ENCODE data around the gene PLA2G4A.

Gene PLA2G4A

DNA sequence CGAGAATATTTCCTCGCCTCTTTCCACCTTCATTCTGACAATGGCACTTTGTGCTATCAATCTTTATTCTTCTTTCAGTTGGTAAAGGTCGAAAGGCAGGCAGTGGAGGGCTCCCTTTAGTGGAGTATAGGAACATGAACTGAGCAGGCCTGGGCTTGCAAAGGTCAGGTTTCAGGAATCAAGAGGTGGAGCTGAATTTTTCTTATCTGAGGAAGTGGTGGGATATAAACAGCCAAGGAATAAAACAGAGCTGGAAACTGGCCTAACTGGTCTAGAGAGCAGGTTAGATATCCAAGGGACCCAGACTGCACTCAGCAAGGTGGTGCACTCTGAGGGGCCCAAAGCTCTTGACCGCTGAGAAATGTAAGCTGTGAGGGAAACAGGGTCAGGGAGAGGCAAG, 99.1 kb downstream of the PLA2G4A start:
- DNase-seq = no peak

DNA sequence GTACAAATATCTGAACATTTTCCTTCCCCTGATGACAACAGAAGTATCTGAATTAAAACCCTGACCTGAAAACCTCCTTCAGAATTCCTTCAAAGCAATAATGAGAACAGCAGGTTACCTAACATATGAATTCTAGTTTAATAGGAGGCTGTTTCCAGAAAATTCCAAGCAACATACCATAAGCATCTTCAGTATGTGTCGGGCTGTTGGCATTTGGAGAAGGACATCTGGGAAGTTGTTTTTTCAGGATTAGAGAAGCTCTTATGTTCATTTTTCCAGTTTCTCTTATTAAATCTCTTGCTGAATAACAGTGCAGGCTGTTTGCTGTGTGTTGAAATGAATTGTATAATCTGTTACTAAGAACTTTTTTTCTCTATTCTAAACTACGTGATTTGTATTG, 101.5 kb downstream of the PLA2G4A start:
- DNase-seq = no peak

GRCh38 chr1:186937016-186937670, 108.4 kb downstream of the PLA2G4A start:
- DNase-seq = no peak

DNA sequence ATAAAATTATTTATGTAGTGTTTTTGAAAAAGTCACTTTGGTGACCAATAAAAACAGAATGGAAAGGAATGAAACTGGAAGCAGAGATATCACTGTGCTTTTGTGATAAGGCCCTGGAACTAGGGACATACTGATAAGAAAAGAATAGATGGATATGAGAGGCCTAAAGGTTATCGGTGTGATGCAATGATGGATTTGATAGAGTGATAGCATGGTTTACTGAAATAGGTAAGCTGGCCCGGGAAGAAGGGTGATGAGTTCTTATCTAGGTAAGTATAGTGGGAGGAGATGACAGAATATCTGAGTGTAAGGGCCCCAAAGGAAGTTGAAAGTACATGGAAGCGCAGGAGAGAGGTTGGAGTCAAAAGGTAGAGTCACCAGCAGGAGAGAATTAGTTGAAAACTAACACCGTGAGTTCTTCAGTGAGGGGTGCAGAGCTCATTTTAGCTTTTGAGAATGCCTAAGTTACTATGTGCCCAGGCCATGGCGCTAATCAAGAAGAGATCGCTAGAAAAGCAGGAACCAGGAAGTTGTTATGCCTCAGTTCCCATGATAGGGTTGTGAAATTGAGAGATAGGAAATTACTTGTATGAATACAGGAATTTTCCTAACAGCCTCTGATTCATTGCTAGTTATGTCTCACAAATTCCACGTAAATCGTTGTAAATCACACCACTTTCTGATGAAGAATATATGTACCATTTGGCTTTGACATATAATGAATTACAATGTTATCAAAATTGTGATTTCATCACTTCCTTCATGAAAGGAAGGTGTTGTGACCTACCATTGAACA, 115.3 kb downstream of the PLA2G4A start:
- no peak for DNase-seq

DNA sequence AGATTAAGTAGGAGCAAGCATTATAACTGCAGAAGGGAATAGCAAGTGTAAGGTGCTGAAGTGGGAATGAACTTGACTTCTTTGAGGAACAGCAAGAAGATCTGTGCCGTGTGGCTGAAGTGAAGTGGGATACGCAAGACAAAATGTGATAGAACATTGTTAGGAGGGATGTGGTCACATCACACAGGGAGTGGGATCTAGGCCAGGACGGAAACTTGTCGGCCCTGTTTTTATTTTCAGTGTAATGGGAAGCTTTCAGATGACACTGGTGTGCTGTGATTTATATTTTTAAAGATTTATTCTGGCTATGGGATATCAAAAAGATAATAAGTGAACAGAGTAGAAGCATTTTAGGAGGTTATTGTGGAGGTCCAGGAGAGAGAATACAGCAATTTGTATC, 116.4 kb downstream of the PLA2G4A start:
- DNase-seq = no peak

DNA sequence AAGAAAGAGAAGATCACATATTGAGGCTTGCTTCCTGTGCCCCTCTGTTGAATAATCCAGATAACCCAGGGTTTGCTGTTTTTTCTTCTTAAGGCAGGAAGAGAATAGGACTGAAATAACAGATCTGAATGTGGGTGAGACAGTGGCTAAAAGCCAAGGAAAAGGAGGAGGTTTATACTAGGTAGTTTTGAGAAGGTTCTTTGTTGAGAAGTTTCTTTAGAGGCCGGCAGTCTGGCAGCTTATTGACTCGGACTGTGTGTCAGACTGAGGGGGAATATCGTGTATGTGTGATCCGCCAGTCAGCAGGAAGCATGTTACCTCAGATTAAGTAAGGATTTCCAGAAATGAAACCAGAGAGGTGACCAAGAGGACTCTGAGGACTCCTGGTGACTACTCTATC, 119.8 kb downstream of the PLA2G4A start:
- DNase-seq = no peak

DNA sequence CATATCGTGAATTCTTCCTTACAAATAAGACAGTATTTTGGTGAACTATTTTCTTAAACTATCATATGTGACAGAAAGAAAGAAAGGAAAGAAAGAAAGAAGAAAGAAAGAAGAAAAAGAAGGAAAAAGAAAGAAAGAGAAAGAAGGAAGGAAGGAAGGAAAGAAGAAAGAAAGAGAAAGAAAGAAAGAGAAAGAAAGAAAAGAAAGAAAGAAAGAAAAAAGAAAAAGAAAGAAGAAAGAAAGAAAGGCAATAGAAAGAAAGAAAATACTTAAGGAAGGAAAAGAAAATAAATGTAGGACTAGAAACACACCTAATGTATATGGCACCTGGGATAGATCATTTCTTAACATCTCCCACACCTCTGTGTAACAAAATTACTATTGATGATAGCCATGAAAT, 120.4 kb downstream of the PLA2G4A start:
- no peak for DNase-seq

DNA sequence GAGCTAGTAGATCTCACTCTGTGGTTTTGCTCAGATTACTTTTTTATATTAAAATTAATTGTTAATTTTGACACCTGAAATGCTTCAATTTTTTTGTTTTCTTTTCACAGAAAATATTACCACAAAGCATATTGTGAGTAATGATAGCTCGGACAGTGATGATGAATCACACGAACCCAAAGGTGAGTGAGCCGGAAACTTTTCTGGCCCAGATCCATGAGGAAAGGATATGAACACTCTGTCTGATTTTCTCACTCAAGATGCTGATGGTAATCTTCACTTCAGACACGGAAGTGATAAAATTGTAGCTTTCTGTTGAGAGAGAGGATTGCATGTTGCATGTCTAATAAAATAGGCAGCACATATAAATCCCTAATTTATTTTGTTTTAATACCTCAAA, 121.8 kb downstream of the PLA2G4A start:
- DNase-seq = no peak

DNA sequence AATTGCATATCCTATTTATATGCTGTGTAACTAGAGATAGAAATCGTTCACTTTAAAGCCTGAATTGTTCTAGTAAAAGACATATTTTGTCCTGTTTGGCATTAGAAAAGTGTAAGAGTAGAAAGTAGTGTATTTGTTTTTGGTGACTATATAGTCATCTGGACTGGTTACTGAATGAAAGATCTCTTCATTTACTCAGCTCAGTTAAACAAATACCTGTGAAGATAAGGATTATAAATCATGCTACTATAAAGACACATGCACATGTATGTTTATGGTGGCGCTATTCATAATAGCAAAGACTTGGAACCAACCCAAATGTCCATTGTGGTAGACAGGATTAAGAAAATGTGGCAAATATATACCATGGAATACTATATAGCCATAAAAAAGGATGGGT, 125.1 kb downstream of the PLA2G4A start:
- DNase-seq = no peak

DNA sequence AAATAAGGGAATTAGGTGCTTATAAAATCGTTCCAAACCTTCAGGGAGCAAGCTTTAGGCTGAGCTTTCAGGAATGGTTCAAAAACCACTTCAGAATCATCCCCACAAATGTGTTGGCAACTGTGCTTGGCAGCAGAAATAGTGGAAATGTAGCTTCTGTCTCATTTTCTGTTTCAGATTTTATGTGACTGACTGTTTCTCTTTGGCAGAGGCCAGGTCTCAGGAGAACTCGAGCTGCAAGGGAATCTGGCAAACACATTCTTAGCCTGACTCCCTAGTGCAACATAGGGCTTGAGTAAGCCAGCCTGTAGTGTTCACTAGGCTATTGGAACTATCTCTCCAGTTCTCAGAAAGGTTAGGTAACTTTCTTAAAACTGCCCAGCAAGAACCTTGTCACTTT, 128.6 kb downstream of the PLA2G4A start:
- no peak for DNase-seq

DNA sequence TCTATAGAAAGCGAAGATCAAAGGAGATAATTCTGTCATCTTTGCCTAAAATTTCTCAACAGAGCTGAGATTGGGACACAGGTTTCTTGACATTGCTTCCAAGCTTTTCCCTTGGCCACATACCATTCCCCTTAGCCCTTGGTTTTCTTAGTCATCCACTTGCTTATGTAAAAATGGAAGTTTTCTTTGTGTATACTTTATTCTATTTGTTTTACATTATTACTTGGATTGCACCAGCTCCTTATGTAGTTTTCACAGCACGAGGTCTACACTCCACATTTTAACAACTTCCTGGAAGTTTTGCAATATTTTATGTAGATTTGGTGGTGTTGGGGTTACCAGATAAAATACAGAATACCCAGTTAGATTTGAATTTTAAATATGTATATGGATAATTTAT, 129.8 kb downstream of the PLA2G4A start:
- DNase-seq = no peak

DNA sequence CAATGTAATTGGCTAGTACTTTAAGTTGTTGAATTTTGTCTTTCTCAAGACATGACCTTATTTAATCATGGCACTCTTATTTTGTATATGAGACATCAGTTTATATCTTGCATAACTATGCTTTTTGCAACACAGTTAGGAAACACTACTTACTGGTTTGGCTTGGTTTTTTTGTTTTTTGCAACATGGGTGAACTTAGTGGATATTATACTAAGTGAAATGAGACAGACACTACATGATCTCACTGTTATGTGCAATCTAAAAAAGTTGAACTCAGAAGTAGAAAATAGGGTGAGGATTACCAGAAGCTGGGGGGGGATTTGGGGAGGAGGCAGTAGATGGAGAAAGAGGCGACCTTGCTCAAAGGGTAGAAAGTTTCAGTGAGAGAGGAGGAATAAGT, 132.1 kb downstream of the PLA2G4A start:
- no peak for DNase-seq

DNA sequence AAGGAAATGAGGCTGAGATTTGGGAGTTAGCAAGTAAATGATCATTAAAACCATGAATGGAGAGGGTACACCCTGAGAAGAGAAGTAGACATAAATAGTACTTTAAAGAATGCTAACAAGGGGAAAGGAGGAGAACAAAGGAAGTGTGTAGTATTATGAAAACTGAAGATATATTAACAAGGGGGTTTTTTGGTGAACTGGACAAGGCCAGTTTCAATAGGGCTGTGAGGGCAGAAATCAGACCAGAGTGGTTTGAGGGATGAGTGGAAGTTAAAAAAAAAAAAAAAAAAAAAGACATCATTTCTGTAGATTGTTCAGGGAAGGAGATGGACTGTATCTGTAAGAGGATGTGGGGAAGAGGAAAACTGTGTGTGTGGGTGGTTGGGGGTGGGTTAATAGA, 137.1 kb downstream of the PLA2G4A start:
- DNase-seq = no peak

DNA sequence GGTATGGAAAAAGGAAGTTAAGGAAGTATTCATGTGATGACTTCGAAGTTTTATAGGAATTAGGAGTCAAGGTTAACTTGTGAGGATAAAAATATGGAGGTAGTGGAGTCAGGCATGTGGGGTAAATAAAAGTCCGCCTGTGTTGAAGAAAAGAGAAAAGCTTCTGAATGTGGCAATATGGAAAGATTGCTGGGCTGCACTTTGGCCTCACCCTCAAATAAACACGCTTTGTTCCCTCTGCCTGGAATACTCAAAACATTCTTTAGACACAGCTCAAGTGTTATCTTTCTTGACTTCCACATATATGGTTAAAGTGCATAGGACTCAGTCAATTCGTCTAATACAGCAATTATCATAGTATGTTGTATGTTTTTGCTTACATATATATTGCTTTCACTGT, 137.7 kb downstream of the PLA2G4A start:
- DNase-seq = no peak

GRCh38 chr1:186967656-186968394, 139.1 kb downstream of the PLA2G4A start:
- no peak for DNase-seq

DNA sequence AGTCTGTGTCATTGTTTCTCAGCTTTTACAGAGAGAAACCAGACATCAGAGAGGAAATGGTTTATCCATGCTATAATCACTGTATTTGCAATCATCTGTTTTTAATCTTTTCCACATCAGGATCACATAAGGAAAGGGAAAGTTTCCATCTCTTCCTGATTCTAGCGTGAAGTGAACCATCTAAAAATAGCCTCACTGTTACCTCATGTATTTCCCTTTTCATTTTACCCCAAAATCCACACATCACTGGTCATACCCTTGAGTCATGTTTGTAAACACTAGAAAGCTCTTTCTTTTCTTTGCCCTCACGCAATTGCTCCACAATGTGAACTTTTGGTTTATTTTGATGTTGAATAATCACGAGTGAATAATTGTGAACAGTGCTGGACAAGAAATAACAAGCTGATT, 146.0 kb downstream of the PLA2G4A start:
- DNase-seq = no peak

DNA sequence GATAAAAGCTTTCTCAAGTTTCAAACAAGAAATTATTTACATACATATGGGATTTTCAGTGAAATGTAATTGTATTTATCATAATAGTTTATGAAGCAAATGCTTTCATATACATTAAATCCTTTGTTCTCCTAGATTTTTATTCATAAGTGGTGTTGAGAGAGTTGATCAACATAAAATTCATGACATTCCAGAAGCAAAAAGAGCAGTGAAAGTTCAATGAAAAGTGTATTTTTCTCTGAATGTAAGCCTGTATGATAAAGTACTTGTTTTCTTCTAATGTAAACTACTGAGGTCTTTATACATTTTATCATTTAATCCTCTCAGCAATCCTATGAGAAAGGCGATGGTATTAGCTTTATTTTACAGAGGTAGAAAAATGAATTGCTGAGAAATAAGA, 146.5 kb downstream of the PLA2G4A start:
- no peak for DNase-seq

GRCh38 chr1:186976700-186977099, 148.0 kb downstream of the PLA2G4A start:
- no peak for DNase-seq

DNA sequence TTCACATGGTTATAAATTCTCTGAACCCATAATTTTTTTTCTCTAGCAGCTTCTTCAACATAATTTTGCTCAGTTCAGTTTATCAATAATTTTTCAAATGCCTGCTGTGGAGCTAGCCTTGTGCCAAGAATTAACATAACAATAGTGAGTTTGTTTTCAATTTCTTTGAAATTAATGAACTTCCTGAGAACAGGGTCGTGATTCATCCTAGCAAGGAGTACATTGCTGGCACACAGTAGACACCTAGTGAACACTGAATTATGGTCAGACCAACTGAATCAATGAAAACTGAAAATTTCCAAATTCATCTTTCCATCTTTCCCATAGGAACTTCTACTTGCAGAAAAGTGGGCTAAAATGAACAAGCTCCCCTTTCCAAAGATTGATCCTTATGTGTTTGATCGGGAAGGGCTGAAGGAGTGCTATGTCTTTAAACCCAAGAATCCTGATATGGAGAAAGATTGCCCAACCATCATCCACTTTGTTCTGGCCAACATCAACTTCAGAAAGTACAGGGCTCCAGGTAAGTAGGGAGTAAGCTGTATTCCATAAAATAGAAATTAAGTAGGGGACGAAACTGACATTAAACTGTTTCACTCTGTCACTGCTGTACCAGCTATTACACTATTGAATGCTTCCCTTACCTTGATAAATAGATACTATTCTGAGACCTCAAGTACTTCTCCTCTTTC, 148.7 kb downstream of the PLA2G4A start:
- DNase-seq = no peak

DNA sequence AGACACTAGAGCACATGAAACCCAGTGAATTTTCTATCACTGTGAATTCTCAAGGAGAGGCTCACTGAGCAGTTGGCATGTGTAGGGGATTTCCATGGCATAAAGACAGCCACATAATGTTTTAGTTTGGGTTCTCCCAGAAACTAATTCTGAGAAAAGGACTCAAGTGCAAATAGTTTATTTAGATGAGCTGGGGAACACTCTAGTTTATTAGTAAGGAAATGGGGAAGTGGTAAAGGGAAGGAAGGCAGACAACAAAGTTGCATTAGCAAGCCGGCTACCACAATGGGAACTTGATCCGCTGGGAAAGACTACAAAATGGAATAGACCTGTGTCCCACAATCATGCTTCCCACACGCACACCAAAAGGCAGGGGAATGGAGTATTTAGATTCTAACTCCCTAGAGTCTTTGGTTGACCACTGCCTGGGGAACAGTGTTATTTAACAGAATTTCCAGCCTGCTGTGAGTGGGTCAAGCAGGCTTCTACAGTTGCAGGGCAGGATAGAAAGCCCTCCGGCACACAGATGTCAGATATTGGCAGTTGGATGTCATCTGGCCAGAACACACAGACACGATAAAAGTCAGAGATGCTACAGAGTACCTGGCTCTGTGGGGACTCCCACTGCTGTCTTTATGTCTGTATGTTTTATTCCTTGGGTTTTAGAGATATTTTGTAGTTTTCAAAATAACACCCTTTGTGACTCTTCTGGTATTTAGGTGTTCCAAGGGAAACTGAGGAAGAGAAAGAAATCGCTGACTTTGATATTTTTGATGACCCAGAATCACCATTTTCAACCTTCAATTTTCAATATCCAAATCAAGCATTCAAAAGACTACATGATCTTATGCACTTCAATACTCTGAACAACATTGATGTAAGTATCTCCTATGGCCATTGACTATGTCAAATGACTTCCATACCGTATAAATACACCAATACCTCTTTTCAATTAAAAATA, 150.1 kb downstream of the PLA2G4A start:
- no peak for DNase-seq

GRCh38 chr1:186980400-186980799, 151.7 kb downstream of the PLA2G4A start:
- DNase-seq = no peak

GRCh38 chr1:186982116-186982515, 153.4 kb downstream of the PLA2G4A start:
- DNase-seq = no peak
